Stimulated activated CD4-positive, alpha-beta T cell treated with anti-CD3 and anti-CD28 coated beads, Interleukin-12 subunit alpha, Interleukin-12 subunit beta, amount 100 ng/mL, for 4 hours (primary cell): ENCODE measurements around the gene EIF2A.
"Not testable (repeated sequence)": the region's sequence is repeated elsewhere in the genome, so short reads cannot be mapped to it uniquely, and the experiment has no call there.

Experiments used
- DNase-seq: peaks from one replicate; pipeline ENCODE4 v3.0.0-alpha.2; 2020

Gene EIF2A

GRCh38 chr3:150546226-150547044 lies at the start of gene EIF2A, which contains the start of gene SERP1:
Gene EIF2A (plus strand): TSS chr3:150546787. CDS start chr3:150546803, 16 bp downstream.
Gene SERP1 (minus strand): TSS chr3:150546496. CDS start chr3:150546135, 361 bp downstream.
- DNase-seq = peak; percentile 97

DNA sequence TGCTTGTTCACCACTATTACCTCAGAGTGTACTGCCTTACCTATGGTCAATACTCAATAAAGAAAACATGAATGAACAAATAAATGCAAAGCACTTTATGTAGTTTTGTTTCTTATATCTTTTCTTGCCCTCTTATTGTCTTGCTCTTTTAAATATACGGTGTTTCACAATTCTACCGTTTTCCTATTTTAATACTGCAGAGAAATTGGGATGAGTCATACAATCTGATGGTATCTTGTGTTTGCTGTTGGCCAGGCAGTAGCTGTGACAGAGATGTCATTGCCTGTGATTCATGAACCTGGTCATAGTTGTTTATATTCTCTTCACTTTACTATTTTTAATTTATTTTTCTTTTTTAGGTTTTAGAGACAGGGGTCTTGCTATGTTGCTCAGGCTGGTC lies 48.6 kb upstream of the EIF2A start:
- DNase-seq = no peak

DNA sequence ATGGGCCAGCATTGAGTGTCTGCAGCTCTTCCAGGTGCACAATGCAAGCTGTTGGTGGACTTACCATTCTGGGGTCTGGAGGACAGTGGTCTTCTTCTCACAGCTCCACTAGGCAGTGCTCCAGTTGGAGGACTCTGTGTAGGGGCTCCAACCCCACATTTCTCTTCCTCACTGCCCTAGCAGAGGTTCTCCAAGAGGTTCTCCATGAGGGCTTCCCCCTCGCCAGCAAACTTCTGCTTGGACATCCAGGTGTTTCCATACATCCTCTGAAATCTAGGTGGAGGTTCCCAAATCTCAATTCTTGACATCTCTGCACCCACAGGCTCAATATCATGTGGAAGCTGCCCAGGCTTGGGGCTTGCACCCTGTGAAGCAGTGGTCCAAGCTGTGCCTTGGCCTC lies 45.6 kb upstream of the EIF2A start:
- not testable (repeated sequence) for DNase-seq

- DNase-seq = no peak
Observed at GRCh38 chr3:150503402-150504099, 43.0 kb upstream of the EIF2A start.

GRCh38 chr3:150504483-150504882 lies 42.1 kb upstream of the EIF2A start:
- no peak for DNase-seq

- no peak for DNase-seq
Observed at GRCh38 chr3:150508401-150508800, 38.2 kb upstream of the EIF2A start.

GRCh38 chr3:150509780-150510179 lies 36.8 kb upstream of the EIF2A start:
- DNase-seq = no peak

DNA sequence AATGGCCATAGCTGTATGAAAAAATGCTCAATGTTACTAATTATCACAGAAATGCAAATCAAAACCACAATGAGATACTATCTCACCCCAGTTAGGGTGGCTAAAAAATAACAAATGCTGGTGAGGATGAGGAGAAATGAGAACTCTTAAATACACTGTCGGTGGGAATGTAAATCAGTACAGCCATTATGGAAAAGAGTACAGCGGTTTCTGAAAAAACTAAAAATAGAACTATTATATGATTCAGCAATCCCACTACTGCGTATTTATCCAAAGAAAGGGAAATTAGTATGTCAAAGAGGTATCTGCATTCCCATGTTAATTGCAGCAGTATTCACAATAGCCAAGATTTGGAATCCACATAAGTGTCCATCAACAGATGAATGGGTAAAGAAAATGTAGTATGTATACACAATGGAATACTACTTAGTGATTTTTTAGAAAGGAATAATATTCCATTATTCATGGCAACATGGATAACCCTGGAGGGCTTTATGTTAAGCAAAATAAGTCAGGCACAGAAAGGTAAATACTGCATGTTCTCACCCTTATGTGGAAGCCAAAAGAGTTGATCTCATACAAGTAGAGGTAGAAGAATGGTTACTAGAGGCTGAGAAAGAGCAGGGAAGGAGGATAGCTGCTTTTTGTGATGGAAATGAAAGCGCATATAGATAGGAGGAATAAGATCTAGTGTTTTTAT lies 35.3 kb upstream of the EIF2A start:
- DNase-seq = no peak

DNA sequence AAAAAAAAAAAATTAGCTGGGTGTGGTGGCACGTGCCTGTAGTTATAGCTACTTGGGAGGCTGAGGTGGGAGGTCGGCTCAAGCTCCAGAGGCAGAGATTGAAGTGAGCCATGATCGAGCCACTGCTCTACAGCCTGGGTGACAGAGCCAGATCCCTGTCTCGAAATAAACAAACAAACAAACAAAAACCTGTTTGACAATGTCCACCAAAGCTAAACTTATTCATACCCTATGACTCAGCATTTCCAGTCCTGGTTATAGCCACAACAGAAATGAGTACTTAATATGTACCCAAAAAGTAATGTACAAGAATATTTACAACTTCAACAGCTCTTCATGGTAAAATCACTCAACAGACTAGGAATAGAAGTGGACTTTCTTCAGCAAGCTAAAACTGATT lies 31.4 kb upstream of the EIF2A start:
- no peak for DNase-seq

DNA sequence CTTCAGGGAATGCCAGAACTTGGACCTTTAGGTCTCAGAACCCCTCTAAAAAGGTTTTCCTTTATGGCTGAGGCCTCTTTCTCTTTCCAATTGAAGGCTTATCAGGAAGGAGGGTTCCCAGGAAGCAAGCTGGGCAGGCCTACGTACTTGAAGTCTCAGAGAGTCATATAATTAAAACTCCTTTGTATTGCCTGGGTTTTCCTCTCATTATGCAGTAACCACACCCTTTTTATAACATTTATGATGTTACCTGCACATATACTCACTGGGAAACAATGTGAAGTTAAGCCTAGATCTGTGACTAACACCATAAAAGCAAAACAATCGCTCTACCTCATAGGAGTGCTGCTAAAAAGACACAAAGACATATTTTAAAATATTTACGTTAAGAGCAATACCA lies 27.6 kb upstream of the EIF2A start:
- no peak for DNase-seq

- DNase-seq = no peak
Observed at GRCh38 chr3:150520408-150520807, 26.2 kb upstream of the EIF2A start.

DNA sequence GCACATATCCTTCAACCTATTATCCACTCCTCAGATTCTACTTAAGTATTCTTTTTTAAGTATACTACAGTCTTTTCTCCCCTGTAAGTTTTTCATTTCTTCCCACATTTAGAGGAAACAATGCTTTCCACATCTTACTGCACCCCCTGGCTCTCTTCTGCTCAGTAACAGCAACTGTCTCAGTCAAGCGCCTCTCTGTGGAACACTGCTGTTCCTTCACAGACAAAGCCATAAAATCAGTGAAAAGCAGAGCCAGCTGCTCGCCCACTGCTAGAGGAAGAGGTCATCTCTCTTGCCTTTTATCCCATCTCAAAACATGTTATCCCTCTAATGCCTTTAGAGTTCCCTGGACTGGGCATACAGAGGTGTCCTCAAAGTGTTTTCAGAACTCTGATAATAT lies 25.1 kb upstream of the EIF2A start:
- DNase-seq = no peak

DNA sequence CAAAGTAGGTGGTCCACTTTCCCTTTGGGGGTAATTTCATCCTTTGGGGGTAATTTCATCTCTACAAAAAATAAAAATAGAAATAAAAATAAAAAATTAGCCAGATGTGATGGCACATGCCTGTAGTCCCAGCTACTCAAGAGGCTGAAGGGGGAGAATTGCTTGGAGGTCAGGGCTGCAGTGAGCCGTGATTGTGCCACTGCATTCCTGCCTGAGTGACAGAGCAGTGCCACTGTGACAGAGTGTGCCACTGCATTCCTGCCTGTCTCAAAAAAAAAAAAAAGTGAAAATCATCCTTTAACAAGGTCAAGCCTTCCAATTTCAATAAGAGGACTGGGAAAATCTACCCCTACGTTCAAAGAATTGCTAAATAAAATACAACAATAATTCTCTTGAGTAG lies 23.0 kb upstream of the EIF2A start:
- DNase-seq = no peak

GRCh38 chr3:150527464-150528255 lies 18.9 kb upstream of the EIF2A start:
- DNase-seq = no peak

- DNase-seq = no peak
Observed at GRCh38 chr3:150528354-150528797, 18.2 kb upstream of the EIF2A start.

DNA sequence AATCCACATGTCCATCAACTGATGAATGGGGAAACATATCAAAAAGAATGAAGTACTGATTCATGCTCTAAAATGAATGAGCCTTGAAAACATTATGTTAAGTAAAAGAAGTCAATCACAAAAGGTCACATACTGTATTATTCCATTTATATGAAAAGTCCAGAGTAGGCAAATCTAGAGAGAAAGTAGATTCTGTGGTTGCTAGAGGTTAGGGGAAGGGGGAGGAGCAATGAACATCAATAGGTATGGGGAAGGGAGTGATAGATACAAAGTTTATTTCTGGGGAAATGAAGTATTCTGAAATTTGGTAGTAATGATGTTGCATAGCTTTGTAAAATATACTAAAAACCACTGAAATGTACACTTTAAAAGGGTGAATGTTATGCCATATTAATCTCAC lies 14.8 kb upstream of the EIF2A start:
- DNase-seq = no peak

- no peak for DNase-seq
Observed at GRCh38 chr3:150535204-150535603, 11.4 kb upstream of the EIF2A start.

DNA sequence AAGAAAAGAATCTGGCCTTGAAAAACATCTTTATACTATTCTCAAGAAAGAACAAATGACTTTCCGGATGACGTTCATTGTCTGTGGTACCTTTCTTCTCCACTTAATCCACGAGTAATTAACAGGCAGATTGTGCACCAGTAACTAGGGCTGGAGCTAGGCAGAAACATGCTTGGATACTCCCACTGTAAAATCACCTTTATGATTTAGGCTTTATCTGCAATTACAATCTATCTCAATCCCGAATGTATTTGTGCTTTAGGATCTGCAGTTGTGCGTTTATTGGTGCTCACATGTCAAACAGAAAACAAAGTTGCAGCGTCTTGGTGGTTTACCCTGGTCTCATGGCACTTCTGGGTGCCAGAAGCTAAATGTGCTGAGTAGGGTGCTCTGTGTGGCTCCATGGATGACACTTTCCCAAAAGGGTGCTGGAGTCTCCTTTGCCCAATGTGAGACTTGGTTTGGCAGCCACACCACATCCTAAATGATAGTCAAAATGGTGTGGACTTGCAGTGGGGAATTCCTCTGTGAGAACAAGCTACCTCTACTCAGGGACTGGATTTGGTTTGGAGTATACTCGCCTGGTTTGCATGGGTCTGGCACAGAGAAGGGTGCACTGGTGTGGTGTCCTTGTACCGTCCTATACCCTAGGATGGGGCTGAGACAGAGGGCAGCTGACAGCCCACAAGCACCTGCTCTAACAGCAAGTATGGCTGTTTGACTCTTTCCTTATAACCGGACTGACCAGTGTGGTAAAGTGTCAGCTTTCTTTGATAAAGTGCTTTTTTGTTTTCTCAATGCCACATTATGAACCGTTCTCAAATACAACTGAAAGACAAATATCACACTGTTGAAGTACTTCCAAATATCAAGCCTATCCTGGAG lies 8.0 kb upstream of the EIF2A start:
- no peak for DNase-seq

- no peak for DNase-seq
Observed at GRCh38 chr3:150540297-150540696, 6.3 kb upstream of the EIF2A start.

- no peak for DNase-seq
Observed at GRCh38 chr3:150540991-150541390, 5.6 kb upstream of the EIF2A start.

DNA sequence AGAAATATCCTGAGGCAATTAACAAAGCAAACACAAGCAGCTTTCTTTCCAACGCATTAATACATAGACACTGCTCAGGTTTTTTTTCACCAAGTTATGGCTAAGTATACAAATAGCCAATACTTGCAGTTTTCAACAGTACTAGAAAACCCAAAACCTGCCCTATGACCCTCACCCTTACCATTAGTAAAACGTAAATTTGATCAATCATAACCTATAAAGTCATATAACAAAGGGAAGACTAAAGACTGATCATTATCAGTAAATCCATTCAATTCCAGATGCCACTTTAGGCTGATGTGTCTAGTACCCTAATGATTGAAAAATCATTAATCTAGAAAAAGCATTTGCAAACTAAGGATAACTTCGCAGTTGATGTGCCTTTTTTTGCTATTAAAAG lies 3.5 kb upstream of the EIF2A start:
- no peak for DNase-seq

DNA sequence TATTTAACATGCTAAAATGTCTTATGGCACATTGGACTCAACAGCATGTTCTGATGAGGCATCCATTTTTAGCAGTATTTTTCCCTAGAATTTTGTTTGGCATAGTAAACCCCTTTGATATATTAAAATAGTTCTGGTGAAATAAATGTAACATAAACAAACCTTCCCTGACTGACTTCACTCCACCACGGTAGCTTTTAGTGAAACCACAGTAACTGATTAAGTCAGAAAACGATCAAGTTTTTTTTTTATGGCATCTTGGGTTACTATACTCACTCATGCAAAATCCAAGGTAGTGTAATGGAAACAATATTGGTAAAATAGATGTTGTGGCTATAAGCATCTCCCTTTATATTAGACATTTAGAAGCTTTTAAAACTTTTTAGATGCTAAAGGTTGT lies 3.1 kb upstream of the EIF2A start:
- no peak for DNase-seq
